AG08396 (cell line): ENCODE results near the gene IFI27.
"Not testable (repeated sequence)": the region's sequence is repeated elsewhere in the genome, so short reads cannot be mapped to it uniquely, and the experiment has no call there.

Experiments
- DNase-seq: peaks from one replicate; pipeline ENCODE4 v3.0.0; 2012; ENCODE audit warnings: low spot score, mixed read lengths

The IFI27 gene

DNA sequence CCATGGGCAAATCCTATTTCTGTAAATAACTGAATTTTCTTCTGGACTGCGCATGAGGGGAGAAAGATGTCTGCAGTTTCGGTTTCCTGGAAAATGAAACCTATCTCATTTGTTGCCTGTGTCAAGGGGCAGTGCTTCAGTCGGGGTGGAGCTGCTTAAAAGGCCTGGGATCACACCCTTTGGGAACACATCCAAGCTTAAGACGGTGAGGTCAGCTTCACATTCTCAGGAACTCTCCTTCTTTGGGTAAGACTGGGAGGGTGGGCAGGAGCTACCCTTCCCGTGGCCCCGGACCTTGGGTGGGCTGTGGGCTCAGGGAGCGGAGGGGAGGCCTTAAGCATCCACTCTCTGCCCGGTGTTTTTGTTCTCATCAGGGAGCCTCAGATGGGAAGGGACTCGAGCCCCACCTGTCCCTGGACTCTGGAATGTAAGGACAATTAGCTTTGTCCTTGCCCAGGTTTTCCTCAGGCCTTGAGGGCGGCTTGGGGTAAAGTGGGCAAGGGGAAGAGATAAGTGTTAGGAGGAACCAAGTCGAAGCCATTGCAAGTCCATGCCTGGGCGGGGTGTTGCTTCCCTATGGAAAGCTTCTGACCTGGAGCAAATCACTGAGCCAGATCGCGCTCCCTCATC is at the start of gene IFI27:
Gene IFI27 (plus strand): TSS at position 185 of the 630 bp plus-strand sequence.
- DNase-seq, result peak; percentile 37

GRCh38 chr14:94062344-94062940 is 48.1 kb upstream of the IFI27 start:
- no peak for DNase-seq

DNA sequence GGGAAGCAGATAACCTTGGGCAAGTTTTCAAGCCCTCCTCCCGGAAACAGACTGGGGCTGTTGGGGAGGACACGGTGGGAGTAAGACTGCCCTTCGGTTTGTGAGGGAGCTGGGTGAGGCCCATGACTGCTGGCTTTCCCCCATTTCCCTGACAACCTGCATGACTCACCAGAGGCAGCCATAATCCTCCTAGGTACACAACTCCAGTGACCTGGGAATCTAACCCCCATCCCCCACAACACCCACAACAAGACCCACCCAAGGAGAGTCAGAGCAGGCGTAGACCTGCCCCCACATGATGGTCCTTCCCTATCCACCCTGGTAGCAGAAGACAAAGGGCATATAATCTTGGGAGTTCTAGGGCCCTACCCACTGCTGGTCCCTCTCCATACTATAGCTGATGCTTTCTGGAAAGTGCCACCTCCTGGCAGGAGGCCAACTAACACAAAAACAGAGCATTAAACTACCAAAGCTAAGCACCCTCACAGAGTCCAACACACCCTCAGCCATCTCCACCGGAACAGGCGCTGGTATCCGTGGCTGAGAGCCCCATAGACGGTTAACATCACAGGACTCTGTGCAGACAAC is 44.4 kb upstream of the IFI27 start:
- no peak for DNase-seq

- DNase-seq, result not testable (repeated sequence)
Measured at GRCh38 chr14:94072076-94072475, 38.5 kb upstream of the IFI27 start.

DNA sequence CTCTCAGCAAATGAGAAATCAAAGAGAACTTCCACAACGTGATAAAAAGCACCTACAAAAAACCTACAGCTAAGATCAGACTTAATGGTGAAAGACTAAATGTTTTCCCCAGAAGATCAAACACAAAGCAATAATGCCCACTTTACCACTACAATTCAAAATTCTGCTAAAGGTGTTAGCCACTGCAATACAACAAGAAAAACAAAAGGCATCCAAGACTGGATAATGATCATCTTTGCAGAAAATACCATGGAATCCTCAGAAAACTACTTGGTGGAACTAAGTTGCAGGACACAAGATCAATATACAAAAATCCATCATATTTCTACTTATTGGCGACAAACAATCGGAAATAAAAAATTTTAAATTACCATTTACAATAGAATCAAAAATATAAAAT is 36.0 kb upstream of the IFI27 start:
- DNase-seq, result no peak

- no peak for DNase-seq
Measured at GRCh38 chr14:94075008-94075407, 35.5 kb upstream of the IFI27 start.

DNA sequence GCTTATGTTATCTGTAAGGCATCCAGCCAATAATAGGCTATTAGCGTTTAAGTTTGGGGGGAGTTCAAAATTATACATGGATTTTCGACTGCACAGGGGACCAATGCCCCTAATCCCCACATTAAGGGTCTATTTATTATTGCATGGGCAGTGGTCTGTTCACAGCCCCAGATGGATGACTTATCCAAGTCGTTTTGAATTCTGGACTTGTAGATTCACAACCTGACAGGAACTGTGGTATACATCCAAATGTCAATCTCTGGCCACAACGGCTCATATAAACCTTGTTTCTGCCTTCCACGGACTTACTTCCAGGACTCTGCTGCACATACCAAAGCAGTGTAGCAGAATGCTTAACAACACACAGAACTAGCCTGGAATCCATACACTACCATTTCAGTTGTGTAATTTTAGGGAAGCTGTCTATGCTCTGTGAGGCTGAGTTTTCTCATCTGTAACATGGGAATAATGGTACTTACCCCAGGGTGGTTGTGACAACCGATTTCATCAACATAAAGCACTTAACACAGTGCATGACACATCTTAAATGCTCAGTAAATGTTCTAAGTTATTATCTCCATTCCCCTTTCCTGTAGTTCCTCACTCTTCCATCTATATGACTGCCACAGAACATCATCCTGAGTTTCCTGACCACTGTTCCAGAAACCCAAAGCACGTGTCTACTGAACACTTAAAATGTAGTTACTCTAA is 33.3 kb upstream of the IFI27 start:
- DNase-seq, result no peak

GRCh38 chr14:94077823-94078222 is 32.7 kb upstream of the IFI27 start:
- no peak for DNase-seq

DNA sequence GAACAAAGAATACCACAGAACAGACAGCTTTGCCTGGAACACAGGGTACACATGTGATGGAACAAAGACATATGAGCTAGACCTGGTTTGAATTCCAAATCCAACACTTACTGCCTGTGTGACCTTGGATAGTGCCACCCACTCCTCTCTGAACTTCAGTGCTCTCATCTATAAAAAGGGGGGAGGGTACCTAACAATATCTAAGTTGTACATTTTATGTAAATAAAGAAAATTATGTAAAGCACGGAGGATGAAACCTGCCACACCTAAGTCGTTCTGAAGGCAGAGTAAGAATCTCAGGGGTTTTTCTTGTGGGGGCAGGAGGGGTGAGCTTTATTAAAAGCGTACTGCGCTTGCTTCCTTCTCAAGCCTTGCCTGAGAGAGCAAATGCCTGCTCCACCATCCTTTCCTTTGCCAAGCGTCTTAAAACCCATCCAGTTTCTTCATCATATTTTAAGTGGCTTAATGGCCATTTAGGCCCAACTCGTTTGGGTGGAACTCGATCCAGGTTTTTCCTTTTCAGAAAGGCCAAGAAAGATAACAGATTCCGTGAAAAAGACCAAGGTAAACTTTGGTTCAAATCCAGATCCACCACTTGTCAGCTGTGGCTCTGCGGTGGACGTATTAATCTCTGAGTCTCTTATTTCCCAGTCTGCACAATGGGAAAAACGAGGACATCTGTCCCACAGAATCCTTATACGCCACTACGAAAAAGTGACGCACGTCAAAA is 30.5 kb upstream of the IFI27 start:
- no peak for DNase-seq

DNA sequence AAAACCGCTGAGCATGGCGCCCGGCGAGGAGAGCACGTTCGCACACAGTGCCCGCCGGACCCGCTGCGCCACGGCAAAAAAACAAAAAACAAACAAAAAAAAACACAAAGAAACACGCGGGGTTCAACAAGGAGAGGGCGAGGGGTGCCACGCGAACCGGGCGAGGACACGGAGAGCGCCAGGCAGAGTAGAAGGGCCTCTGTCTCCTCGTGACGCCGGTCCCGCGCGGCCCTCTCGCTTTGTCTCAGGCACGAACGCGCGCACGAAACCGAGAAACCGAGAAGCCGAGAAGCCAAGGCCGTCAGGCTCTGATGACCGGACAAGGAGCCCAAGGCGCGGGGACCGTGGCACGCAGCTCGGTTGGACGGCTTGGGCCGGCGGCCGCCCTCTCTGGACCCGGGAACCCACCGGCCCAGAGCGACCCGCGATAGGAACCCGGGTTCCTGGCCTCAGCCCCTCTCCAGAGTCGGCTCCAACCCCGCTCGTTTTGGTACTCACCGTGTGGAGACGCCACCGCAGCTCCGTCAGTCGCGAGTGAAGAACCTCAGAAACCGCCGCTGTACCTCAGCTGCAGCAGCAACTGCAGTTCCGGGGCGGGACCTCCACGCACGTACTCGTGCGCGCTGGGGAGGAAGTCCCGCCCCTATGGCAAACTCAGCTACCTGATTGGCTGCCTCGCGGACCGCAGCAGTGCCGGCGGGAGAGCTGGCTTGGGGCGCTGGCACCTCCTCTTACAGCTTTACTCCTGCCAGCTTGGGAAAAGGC is 29.7 kb upstream of the IFI27 start, which contains the start of the genes DDX24 and IFI27L1:
Gene DDX24 (minus strand): TSS at position 582 of the 765 bp plus-strand sequence. CDS start 1,460 bp downstream, outside the sequence.
Gene IFI27L1 (plus strand): TSS at position 690 of the 765 bp plus-strand sequence. CDS start 15,628 bp downstream, outside the sequence.
- DNase-seq, result peak; percentile 98

GRCh38 chr14:94081386-94081820 is 29.1 kb upstream of the IFI27 start:
- DNase-seq, result no peak

DNA sequence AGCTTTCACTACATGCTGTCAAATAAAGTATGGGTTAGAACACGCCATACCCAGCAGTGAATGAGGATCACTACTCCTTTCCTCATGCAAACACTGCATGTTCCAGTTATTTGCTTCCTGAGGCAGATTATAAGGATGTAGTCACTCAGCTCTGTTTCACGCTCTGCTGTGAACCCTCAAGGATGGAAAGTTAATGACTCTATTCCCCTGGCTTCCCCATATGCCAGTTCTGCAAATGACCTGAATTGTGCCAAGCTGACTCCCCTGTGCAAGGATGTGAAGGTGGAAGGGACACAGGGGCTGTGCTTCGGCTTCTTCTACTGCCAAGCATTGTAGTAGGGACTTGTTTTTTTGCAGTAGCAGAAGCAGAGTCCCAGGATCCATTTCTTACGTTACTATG is 22.6 kb upstream of the IFI27 start:
- no peak for DNase-seq

DNA sequence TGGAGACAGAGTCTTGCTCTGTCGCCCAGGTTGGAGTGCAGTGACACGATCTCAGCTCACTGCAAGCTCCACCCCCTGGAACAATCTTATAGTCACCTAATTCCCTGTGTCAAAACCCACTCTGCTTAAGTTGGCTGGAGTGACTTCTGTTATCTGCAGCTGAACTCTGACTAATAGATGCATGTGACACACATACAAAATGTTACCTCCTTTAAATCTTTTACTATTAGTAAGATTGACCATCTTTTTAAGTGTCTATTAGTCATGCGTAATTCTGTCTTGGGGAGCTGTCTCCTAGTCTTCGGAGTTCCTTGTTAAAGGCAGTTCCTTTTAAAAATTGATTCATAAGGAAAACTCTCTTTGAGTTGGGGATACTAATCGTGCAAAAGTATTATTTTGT is 22.0 kb upstream of the IFI27 start:
- DNase-seq, result peak; percentile 29

DNA sequence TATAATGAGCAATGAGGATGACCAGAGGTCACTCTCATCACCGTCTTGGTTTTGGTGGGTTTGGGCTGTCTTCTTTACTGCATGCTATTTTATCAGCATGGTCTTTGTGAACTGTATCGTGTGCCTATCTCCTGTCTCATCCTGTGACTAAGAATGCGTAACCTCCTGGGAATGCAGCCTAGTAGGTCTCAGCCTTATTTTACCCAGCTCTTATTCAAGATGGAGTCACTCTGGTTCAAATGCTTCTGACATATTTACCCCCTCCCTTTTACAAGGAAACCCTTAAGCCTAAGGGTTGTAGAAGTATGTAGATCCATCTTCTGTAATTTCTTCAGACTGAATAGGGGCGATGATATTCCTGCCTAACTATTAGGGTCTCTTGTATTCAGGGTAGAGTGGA is 21.1 kb upstream of the IFI27 start:
- DNase-seq, result no peak

DNA sequence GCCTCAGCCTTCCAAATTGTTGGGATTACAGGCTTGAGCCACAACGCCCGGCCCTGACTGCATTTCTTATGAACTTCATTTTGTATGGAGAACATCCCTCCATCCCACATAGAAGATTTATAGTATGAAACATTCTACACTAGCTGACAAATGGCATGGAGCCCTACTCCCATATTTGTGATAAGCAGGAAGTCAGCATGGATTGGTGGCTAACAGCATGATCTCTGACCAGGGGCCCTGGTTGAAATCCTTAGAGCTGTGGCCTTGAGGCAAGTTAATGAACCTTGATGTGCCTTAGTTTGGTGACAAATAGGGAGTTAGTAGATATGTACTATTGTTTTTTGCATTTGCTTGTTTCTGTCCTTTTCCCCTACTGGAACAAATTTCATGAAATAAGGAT is 17.1 kb upstream of the IFI27 start:
- DNase-seq, result no peak

- no peak for DNase-seq
Measured at GRCh38 chr14:94097091-94097490, 13.4 kb upstream of the IFI27 start.

- DNase-seq, result no peak
Measured at GRCh38 chr14:94098326-94098992, 12.1 kb upstream of the IFI27 start.

DNA sequence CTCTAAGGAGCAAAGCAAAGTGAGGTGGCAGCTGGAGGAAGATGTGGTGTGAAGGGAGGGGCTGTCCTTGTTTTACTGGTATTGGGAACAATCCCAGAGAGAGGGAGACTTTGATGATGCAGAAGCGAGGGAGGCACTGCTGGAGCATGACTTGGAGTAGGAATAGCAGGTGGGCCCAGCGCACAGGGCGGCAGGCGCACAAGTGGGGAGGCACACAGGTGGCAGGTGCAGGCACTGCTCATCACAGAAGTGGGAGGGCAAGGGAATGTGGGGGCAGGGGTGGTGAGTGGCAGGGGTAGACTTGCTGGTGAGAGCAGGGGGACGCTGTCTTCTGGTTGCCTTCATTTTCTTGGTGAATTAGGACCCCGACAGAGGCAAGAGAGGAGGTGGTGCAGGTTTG is 11.5 kb upstream of the IFI27 start:
- no peak for DNase-seq

GRCh38 chr14:94100847-94101246 is 9.7 kb upstream of the IFI27 start:
- DNase-seq, result peak; percentile 86

- DNase-seq, result no peak
Measured at GRCh38 chr14:94101748-94102147, 8.8 kb upstream of the IFI27 start.
